Measurements from ENCODE around the gene SNURF. TPM values are rescaled to one million over a fixed set of nuclear protein-coding genes. Genes with fewer than 3 reads are reported as not detected.

The SNURF gene
- total and polyA plus RNA-seq, 2 donors (not counting 1 experiment from before 2014, with no cell fraction given) = 5.0 to 61.1 TPM

GRCh38 chr15:24962880-24963279 is 8.1 kb downstream of the SNURF start:
- H3K9me3 ChIP-seq (ENCODE audit: control insufficient read depth, insufficient read depth, low read depth, low read length) = no peaks in the 10 kb centered on the region
- no peaks in the 10 kb centered on the region for H4K20me1 ChIP-seq (ENCODE audit: control insufficient read depth, extremely low read depth, insufficient read depth, low read length)
- H3K9ac ChIP-seq (ENCODE audit: insufficient read depth, low read length) = no peak overlapping the region
- no peak overlapping the region for H3K4me2 ChIP-seq (ENCODE audit: extremely low read depth, insufficient read depth, low read length)
- no peak overlapping the region for H2AFZ ChIP-seq (ENCODE audit: low read length)
- H3K36me3 ChIP-seq (ENCODE audit: control insufficient read depth, insufficient read depth, low read length) = peaks cover 1% of the 10 kb centered on the region
- TF ChIP-seq EZH2 (IDR thresholded peaks at IDR 0.05; ENCODE audit: low read length, missing control alignments) (no peak), CTCF (conservative IDR thresholded peaks at IDR 0.05 in 1 of 2, IDR thresholded peaks at IDR 0.05 in 1 of 2; ENCODE audit: low read depth in 1 of 2, low read length in 2 of 2) (no peak)
- H3K27ac ChIP-seq (ENCODE audit: insufficient read depth, low read length) = no peak overlapping the region
- no peaks in the 10 kb centered on the region for H3K4me1 ChIP-seq (ENCODE audit: control insufficient read depth, extremely low read depth, insufficient read depth, low read length)
- no peak for DNase-seq (ENCODE audit: low read depth in 2 of 2)
- H3K4me3 ChIP-seq (replicated peaks in 1 of 4; ENCODE audit: control extremely low read depth in 1 of 4, insufficient read depth in 1 of 4, low read depth in 3 of 4, low read length in 4 of 4) = no peak overlapping the region
- no peaks in the 10 kb centered on the region for H3K27me3 ChIP-seq (ENCODE audit: control insufficient read depth, insufficient read depth, low read length)
- peaks cover 7% of the 10 kb centered on the region for H3K79me2 ChIP-seq (ENCODE audit: control insufficient read depth, insufficient read depth, low read length)

- H3K27me3 ChIP-seq (ENCODE audit: control insufficient read depth, insufficient read depth, low read length) = no peaks in the 10 kb centered on the region
- no peak overlapping the region for H3K4me2 ChIP-seq (ENCODE audit: extremely low read depth, insufficient read depth, low read length)
- no peak for TF ChIP-seq CTCF (conservative IDR thresholded peaks at IDR 0.05 in 1 of 2, IDR thresholded peaks at IDR 0.05 in 1 of 2; ENCODE audit: low read depth in 1 of 2, low read length in 2 of 2)
- TF ChIP-seq EZH2 (IDR thresholded peaks at IDR 0.05; ENCODE audit: low read length, missing control alignments) = no peak
- H2AFZ ChIP-seq (ENCODE audit: low read length) = no peak overlapping the region
- no peak overlapping the region for H3K4me3 ChIP-seq (replicated peaks in 1 of 4; ENCODE audit: control extremely low read depth in 1 of 4, insufficient read depth in 1 of 4, low read depth in 3 of 4, low read length in 4 of 4)
- H3K4me1 ChIP-seq (ENCODE audit: control insufficient read depth, extremely low read depth, insufficient read depth, low read length) = no peaks in the 10 kb centered on the region
- H3K27ac ChIP-seq (ENCODE audit: insufficient read depth, low read length) = no peak overlapping the region
- DNase-seq (ENCODE audit: low read depth in 2 of 2) = no peak
- no peaks in the 10 kb centered on the region for H3K79me2 ChIP-seq (ENCODE audit: control insufficient read depth, insufficient read depth, low read length)
- H3K9ac ChIP-seq (ENCODE audit: insufficient read depth, low read length) = no peak overlapping the region
- H3K9me3 ChIP-seq (ENCODE audit: control insufficient read depth, insufficient read depth, low read depth, low read length) = no peaks in the 10 kb centered on the region
- peaks cover 1% of the 10 kb centered on the region for H3K36me3 ChIP-seq (ENCODE audit: control insufficient read depth, insufficient read depth, low read length)
- no peaks in the 10 kb centered on the region for H4K20me1 ChIP-seq (ENCODE audit: control insufficient read depth, extremely low read depth, insufficient read depth, low read length)
These were observed 11.7 kb downstream of the SNURF start for GRCh38 chr15:24966364-24967103.

GRCh38 chr15:24971052-24971451 is 16.3 kb downstream of the SNURF start:
- Histone ChIP-seq H3K27me3 (ENCODE audit: control insufficient read depth, insufficient read depth, low read length) (no peaks in the 10 kb centered on the region), H3K9me3 (ENCODE audit: control insufficient read depth, insufficient read depth, low read depth, low read length) (no peaks in the 10 kb centered on the region), H3K36me3 (ENCODE audit: control insufficient read depth, insufficient read depth, low read length) (no peaks in the 10 kb centered on the region), H3K27ac (ENCODE audit: insufficient read depth, low read length) (no peak overlapping the region), H3K4me3 (replicated peaks in 1 of 4; ENCODE audit: control extremely low read depth in 1 of 4, insufficient read depth in 1 of 4, low read depth in 3 of 4, low read length in 4 of 4) (no peak overlapping the region), H2AFZ (ENCODE audit: low read length) (no peak overlapping the region), H3K4me1 (ENCODE audit: control insufficient read depth, extremely low read depth, insufficient read depth, low read length) (no peaks in the 10 kb centered on the region), H3K79me2 (ENCODE audit: control insufficient read depth, insufficient read depth, low read length) (no peaks in the 10 kb centered on the region), H4K20me1 (ENCODE audit: control insufficient read depth, extremely low read depth, insufficient read depth, low read length) (no peaks in the 10 kb centered on the region), H3K4me2 (ENCODE audit: extremely low read depth, insufficient read depth, low read length) (no peak overlapping the region), H3K9ac (ENCODE audit: insufficient read depth, low read length) (no peak overlapping the region)
- DNase-seq (ENCODE audit: low read depth in 2 of 2) = no peak
- TF ChIP-seq CTCF (conservative IDR thresholded peaks at IDR 0.05 in 1 of 2, IDR thresholded peaks at IDR 0.05 in 1 of 2; ENCODE audit: low read depth in 1 of 2, low read length in 2 of 2) (no peak), EZH2 (IDR thresholded peaks at IDR 0.05; ENCODE audit: low read length, missing control alignments) (no peak)
